ENCODE measurements around the gene USP3.

GRCh38 chr15:63523306-63523990, 19.1 kb downstream of the USP3 start:
- TF ChIP-seq CTCF (IDR thresholded peaks at IDR 0.05) (no peak), POLR2A (IDR thresholded peaks at IDR 0.05) (no peak)
